ENCODE results near the gene TANC1.

TANC1 gene

GRCh38 chr2:159262226-159262625 lies 293.8 kb downstream of the TANC1 start:
- TF ChIP-seq POLR2A (IDR thresholded peaks at IDR 0.05; ENCODE audit: low read depth, low read length) (no peak), TAF1 (IDR thresholded peaks at IDR 0.05; ENCODE audit: borderline replicate concordance, low read depth, low read length) (no peak), POLR2AphosphoS5 (IDR thresholded peaks at IDR 0.05; ENCODE audit: low read depth, low read length) (no peak)
- FAIRE-seq, result no peak
- DNase-seq (ENCODE audit: insufficient read length), result no peak

GRCh38 chr2:159262904-159263303 lies 294.5 kb downstream of the TANC1 start:
- TF ChIP-seq TAF1 (IDR thresholded peaks at IDR 0.05; ENCODE audit: borderline replicate concordance, low read depth, low read length) (no peak), POLR2AphosphoS5 (IDR thresholded peaks at IDR 0.05; ENCODE audit: low read depth, low read length) (no peak), POLR2A (IDR thresholded peaks at IDR 0.05; ENCODE audit: low read depth, low read length) (no peak)
- no peak for FAIRE-seq
- no peak for DNase-seq (ENCODE audit: insufficient read length)

DNA sequence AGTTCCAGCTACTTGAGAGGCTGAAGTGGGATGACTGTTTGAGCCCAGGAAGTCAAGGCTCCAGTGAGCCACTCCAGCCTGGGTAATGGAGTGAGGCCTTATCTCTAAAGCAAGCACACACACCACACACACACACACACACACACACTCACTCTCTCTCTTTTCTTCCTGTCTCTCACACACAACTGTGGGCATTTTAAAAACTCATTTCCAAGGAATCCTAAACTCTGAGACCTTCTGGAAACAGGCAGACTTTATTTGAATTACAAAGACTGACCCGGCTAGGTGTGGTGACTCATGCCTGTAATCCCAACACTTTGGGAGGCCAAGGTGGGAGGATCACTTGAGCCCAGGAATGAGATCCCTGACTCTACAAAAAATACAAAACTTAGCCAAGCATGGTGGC lies 296.7 kb downstream of the TANC1 start:
- FAIRE-seq (no peak), DNase-seq (ENCODE audit: insufficient read length) (no peak)
- TF ChIP-seq POLR2A (IDR thresholded peaks at IDR 0.05; ENCODE audit: low read depth, low read length) (no peak), TAF1 (IDR thresholded peaks at IDR 0.05; ENCODE audit: borderline replicate concordance, low read depth, low read length) (no peak), POLR2AphosphoS5 (IDR thresholded peaks at IDR 0.05; ENCODE audit: low read depth, low read length) (no peak)

DNA sequence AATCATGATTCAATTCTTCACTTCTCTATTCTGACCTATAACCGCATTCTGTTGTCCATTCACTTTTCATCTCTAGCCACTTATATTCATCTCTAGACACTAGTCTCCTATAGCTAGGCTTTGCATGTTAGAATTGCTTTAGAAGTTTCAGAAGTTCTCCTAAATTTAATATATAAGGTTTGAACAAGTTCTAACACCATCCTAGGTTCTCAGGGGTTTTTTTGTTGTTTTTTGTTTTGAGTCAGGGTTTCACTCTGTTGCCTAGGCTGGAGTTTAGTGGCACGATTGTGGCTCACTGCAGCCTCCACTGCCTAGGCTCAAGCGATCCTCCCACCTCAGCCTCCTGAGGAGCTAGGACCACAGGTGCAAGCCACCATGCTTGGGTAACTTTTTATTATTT lies 298.1 kb downstream of the TANC1 start:
- TF ChIP-seq TAF1 (IDR thresholded peaks at IDR 0.05; ENCODE audit: borderline replicate concordance, low read depth, low read length) (no peak), POLR2AphosphoS5 (IDR thresholded peaks at IDR 0.05; ENCODE audit: low read depth, low read length) (no peak), POLR2A (IDR thresholded peaks at IDR 0.05; ENCODE audit: low read depth, low read length) (no peak)
- DNase-seq (ENCODE audit: insufficient read length) (no peak), FAIRE-seq (no peak)

DNA sequence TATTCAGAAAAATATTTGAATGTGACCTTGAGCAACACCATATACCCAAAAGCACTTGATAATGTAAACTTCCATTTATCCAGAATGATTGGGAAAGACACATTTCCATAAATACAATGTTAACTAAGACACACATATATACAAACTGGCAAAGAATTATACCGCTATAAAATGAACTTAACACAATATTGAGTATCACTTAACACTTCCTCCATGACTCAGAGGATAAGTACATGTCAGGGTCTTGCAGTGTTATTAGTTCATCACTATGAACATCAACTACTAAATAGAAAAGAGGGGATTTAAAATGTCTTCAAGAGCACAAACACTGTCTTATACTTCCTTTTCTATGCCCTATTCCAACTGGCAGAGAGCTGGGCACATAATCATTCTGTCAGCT lies 299.5 kb downstream of the TANC1 start:
- FAIRE-seq (peak; percentile 36), DNase-seq (ENCODE audit: insufficient read length) (no peak)
- TF ChIP-seq POLR2AphosphoS5 (IDR thresholded peaks at IDR 0.05; ENCODE audit: low read depth, low read length) (no peak), POLR2A (IDR thresholded peaks at IDR 0.05; ENCODE audit: low read depth, low read length) (no peak), TAF1 (IDR thresholded peaks at IDR 0.05; ENCODE audit: borderline replicate concordance, low read depth, low read length) (no peak)

DNA sequence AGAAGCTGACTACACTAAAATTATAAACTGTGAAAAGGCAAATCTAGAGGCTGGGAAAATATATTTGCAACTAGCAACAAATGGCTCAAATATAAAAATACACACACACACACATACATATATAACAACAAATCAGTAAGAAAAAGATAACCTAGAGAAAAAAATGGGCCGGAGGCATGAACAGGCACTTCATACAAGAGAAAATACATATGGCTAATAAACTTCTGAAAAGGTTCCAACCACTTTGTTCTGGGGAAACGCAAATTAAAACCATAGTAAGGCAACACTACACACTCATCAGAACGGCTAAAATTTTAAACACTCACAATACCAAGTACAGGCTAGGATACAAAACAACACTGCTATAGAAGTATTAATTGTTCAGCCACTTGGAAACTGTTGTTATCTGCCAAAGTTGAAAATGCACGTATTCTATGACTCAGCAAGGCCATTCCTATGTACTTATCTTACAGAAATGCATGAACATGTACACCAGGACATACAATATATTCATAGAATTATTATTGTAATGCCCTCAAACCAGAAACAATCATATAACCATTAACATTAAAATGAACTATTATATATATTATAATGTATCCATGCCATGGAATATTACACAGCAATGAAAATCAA lies 302.4 kb downstream of the TANC1 start:
- FAIRE-seq (no peak), DNase-seq (ENCODE audit: insufficient read length) (no peak)
- TF ChIP-seq POLR2A (IDR thresholded peaks at IDR 0.05; ENCODE audit: low read depth, low read length) (no peak), POLR2AphosphoS5 (IDR thresholded peaks at IDR 0.05; ENCODE audit: low read depth, low read length) (no peak), TAF1 (IDR thresholded peaks at IDR 0.05; ENCODE audit: borderline replicate concordance, low read depth, low read length) (no peak)

DNA sequence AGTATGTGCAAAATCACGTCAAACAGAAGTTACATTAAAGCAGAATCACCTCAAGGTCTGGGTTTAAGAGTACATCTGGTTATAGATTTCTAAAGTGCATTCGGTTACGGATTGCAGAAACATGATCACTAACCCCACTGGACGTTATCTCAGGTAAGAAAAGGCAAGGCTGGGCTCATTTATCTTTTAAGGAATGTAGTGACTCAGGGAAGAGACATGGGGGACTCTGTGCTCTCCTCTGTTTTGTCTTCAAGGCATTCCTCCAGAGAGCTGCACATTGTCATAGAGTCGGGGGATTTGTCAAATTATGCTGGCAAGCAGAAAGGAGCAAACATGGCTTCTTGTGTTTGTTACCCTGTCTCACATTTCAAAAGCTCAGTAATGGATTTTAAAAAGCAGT lies 303.7 kb downstream of the TANC1 start:
- FAIRE-seq (no peak), DNase-seq (ENCODE audit: insufficient read length) (no peak)
- TF ChIP-seq TAF1 (IDR thresholded peaks at IDR 0.05; ENCODE audit: borderline replicate concordance, low read depth, low read length) (no peak), POLR2AphosphoS5 (IDR thresholded peaks at IDR 0.05; ENCODE audit: low read depth, low read length) (no peak), POLR2A (IDR thresholded peaks at IDR 0.05; ENCODE audit: low read depth, low read length) (no peak)

DNA sequence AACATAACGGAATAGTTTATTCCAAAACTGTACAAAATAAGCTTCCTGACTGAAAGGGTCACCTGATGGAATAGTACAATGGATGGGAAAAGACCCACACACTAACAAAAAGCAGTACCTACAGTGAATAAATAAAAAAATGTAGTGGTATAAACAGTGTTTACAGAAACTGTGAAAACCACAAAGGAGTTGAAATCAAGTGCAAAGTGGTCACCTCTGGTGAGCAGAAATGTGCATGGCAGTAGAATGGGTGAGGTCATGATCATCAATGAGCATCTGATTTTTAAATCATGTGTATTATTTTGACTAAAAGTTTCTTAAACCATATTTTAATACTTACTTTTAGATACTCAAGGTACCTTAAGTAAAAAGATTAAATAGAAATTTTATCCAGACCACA lies 306.7 kb downstream of the TANC1 start:
- FAIRE-seq (no peak), DNase-seq (ENCODE audit: insufficient read length) (no peak)
- TF ChIP-seq POLR2A (IDR thresholded peaks at IDR 0.05; ENCODE audit: low read depth, low read length) (no peak), POLR2AphosphoS5 (IDR thresholded peaks at IDR 0.05; ENCODE audit: low read depth, low read length) (no peak), TAF1 (IDR thresholded peaks at IDR 0.05; ENCODE audit: borderline replicate concordance, low read depth, low read length) (no peak)

- DNase-seq (ENCODE audit: insufficient read length) (no peak), FAIRE-seq (no peak)
- TF ChIP-seq TAF1 (IDR thresholded peaks at IDR 0.05; ENCODE audit: borderline replicate concordance, low read depth, low read length) (no peak), POLR2AphosphoS5 (IDR thresholded peaks at IDR 0.05; ENCODE audit: low read depth, low read length) (no peak), POLR2A (IDR thresholded peaks at IDR 0.05; ENCODE audit: low read depth, low read length) (no peak)
These were observed 311.3 kb downstream of the TANC1 start for GRCh38 chr2:159279700-159280099.

DNA sequence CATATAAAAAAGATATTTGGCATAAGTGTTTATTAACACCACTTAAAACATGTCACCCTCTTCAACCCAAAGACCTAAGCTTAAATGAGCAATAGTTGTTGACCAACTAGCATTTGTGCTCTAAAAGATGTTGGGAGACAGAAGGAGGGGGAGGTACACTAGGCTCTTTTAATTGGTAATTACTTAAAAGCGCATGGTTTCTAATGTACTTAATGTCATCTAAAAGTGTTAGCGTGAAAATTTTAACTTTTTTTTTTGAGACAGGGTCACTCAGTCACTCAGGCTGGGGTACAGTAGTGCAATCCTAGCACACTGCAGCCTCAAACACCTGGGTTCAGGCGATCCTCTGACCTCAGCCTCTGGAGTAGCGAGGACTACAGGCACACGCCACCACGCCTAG lies 312.6 kb downstream of the TANC1 start:
- no peak for TF ChIP-seq POLR2A (IDR thresholded peaks at IDR 0.05; ENCODE audit: low read depth, low read length)
- no peak for FAIRE-seq
- DNase-seq (ENCODE audit: insufficient read length), result no peak

Data from GM12892 (cell line).